ENCODE data around the gene APOL3. TPM values are rescaled to one million over a fixed set of nuclear protein-coding genes. Genes with fewer than 3 reads are reported as not detected.

Gene APOL3
- total RNA-seq, 2 donors from 2014 or later: 32.2 to 33.3 TPM

Other genes with a start within 250 kb of the APOL3 start
- gene RBFOX2, start 131.9 kb downstream of the APOL3 start, total RNA-seq: 10 to 100 TPM; 71.5 to 73.6 TPM
- gene APOL4, start 41.1 kb upstream of the APOL3 start, total RNA-seq: 10 to 100 TPM; 10.8 to 11.4 TPM
- 10 to 100 TPM; 43.8 to 43.9 TPM for gene APOL2, start 78.8 kb upstream of the APOL3 start, total RNA-seq
- 10 to 100 TPM; 26.5 to 40.7 TPM for gene APOL1, start 92.4 kb upstream of the APOL3 start, total RNA-seq
- 100 to 1,000 TPM; 225 to 367 TPM for gene MYH9, start 227.2 kb upstream of the APOL3 start, total RNA-seq

Measured in left cardiac atrium (tissue), 2 donors.